GM19452 (cell line): ENCODE data around the gene BCAS1.

Experiments
- ATAC-seq: cut with Tn5 transposase; IDR thresholded peaks from one replicate; pipeline ENCODE4 v1.9.1; 2021; ENCODE audit not compliant: unreplicated experiment

The BCAS1 gene

DNA sequence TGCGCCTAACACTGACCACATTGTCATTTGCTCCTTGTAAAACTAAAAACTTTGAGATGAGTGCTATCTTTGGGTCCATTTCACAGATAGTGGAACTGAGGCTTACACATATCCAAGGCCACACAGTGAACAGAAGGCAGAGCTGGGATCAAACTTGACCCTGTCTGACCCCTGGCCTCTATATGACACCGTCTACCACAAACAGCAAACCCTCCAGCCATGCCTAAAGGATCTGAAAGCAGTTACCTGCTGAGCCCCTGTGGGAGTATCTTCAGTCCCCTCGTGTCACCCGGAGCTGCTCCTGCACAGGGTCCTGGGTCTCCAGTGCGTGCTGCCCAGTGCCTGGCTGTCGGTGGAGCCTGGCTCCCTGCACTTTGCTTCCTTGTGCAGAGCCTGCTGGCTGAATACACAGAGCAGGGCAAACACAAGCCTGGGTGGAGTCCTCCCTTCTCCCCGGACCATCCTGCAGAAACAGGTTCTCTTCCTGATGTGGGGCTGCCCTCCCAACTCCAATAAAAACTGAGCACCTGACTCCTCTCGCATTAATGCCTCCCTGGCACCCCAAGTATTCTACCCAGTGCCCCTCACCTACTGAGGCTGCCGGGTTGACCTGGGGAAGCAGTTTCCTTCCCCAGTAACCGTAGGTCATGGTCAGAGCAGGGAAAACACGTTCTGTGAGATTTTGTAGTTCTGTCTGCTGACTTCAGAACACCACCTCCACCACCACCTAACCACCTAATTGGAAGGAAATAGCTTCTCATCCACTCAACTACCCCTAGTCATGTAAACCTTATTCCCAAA is at the start of gene BCAS1:
TSS of gene BCAS1 (minus strand) at position 408 of the 801 bp plus-strand sequence. CDS start 11,876 bp downstream, outside the sequence.
- ATAC-seq: no peak

- ATAC-seq: no peak
Measured at GRCh38 chr20:54119744-54120143, 49.4 kb upstream of the BCAS1 start.

DNA sequence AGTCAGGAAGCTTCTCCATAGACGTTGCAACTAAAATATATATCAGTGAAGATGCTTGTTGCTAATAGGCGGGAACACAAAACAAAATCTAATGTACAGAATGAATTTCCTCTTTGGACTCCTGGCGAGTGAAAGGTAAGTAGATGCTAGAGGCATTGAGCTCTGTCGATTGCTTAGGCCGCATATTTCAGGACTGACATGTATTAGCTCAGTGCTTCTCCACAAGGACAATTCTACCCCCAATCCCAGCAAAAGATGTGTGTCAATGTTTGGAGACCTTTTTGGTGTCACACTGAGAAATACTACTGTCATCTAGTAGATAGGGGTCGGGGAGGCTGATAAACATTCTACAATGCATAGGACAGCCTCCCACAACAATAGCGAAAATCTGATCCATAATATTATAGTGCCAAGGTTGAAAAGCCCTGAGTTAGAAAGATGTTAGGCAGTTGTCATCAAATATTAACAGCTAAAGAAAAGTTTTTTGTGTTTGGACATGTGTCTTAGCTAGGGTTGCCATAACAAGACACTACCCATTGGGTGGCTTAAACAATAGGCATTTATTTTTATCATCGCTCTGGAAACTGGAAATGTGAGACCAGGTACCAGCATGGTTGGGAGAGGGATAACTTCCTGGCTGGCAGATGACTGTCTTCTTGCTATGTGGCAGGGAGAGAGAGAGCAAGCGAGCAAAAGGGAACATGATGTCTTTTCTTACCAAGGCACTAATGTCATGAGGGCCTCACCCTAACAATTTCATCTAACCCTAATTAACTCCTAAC is 48.0 kb upstream of the BCAS1 start:
- no peak for ATAC-seq

- no peak for ATAC-seq
Measured at GRCh38 chr20:54116550-54117235, 46.3 kb upstream of the BCAS1 start.

GRCh38 chr20:54115172-54115854 is 44.9 kb upstream of the BCAS1 start:
- no peak for ATAC-seq

DNA sequence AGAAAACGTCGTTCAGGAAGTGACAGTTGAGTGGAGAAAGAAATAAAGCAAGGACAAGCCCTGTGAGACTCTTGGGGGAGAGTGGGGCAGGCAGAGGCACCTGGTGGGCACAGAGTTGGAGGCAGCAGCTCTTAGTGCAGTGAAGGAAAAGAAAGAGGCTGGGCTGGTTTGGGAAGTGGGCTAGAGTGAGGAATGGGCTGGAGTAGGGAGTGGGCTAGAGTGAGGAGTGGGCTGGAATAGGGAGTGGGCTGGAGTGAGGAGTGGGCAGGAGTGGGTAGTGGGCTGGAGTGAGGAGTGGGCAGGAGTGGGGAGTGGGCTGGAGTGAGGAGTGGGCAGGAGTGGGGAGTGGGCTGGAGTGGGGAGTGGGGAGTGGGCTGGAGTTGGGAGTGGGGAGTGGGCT is 43.7 kb upstream of the BCAS1 start:
- ATAC-seq: no peak

- no peak for ATAC-seq
Measured at GRCh38 chr20:54113566-54113965, 43.2 kb upstream of the BCAS1 start.

DNA sequence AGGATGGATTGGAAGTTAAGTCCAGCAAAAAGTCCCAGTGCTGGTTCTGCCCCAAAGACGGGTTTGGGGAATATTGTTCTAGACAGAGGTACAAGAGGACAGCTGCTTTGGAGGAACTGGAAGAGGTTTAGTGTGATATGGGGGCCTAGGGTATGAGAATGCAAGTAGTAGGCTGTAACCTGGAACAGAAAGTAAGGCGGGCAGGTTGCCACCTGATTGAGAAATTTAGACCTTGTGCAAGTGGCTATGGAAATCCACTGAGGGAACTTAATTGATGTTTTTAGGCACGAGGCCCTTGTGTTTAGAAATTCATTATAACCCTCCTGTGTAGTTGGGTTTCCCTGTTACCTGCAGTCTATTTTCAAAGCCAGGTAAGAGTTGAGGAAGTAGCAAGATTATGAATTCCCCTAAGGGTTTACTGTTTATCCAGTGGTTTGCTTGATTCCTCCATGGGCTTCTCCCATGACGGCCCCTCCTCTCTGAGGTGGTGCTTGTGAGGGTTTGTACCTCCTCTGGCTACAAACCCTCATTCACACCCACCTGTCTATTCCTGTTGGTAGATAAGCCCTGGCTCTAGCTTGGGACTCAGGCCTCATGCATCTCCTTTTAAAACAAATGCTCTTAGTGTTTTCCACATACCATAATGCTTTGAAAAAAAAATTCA is 42.0 kb upstream of the BCAS1 start:
- no peak for ATAC-seq

GRCh38 chr20:54111460-54111859 is 41.1 kb upstream of the BCAS1 start:
- ATAC-seq: no peak

GRCh38 chr20:54110457-54110856 is 40.1 kb upstream of the BCAS1 start:
- ATAC-seq: no peak

- ATAC-seq: no peak
Measured at GRCh38 chr20:54110041-54110440, 39.6 kb upstream of the BCAS1 start.

DNA sequence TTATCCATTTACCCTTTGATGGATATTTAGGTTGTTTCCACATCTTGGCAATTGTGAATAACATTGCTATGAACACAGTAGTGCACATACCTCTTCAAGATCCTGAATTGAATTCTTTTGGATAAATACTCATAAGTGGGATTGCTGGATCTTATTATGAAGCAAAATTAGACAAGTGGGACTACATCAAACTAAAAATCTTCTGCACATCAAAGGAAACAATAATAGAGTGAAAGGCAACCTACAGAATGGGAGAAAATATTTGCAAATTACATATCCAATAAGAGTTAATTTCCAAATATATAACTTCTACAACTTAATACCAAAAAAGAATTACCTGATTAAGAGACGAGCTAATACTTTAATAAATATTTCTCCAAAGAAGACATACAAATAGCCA is 38.4 kb upstream of the BCAS1 start:
- ATAC-seq: no peak

DNA sequence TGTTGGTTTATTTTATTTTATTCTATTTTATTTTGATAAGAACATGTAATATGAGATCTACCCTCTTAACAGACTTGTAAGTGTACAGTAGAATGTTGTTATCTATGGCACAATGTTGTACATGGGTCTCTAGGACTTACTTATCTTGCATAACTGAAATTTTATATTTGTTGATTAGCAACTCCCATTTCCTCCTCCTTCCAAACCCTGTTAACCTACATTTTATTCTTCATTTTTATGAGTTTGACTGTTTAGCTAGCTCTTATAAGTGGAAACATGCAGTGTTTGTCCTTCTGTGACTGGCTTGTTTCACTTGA is 37.9 kb upstream of the BCAS1 start:
- no peak for ATAC-seq

DNA sequence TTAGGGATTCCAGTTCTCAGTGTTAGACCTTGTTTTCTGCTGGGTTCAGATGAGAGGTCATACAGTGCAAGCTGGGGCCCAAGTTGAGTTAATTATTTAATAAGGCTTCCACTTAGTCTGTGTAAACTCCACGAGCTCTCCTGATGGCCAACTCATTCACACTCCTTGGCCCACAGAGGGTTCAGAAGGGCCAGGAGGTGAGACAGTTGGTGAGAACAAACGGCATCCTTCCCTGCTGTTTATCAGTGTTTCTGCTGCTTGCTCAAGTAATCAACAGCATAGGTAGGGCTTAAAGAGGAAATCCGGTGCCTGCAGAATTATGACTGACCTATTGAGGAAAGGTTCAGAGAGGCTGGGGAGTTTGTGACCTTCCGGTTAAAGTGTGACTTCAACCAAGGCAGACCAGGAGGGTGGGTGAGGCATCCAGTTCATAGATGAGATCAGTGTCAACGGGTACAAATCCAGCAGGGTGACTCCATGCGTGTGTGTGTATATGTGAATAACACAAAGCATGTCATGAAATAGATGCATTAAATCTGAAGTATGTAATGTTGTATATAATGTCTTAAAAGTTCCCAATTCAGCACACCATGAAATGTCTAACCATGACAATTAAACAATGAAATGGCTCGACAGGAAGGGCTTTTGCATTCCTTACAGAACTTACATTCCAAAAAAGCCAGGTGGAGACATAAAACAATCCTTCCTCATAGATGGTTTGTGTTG is 37.4 kb upstream of the BCAS1 start:
- ATAC-seq: no peak

DNA sequence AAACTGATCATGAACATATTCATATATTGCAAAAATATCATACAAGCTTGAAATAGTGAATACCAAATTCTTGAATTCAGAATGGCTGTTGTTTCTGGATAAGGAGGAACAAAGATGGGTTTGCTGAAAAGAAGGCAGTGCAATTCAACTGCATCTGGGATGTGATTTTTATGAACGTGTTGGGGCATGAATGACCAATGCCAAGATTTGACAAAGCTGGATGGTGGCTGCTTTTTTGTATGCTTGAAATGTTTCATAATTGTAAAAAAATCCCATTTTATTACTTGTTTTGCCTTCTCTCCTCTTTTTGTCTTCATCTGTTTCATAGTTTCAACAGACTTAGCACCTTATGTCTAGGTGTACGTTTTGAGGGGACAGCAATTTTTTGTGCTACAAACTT is 36.8 kb upstream of the BCAS1 start:
- no peak for ATAC-seq

DNA sequence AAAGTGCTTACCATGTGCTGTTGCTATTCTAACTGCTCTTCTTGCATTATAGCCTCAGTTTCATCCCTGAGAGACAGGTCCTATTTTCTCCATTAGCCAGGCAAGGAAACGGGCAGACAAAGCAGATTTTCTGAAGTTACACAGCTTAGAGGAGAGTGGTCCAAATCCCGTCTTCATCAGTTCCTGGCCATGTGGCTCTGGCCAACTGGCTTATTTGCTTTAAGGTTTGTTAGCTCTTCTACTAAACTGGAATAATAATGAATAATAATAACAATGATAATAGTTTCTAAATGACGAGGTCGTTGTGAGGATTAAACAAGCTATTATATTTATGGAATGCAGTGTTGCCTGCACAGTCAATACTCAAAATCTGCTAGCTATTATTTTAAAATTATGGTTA is 35.8 kb upstream of the BCAS1 start:
- ATAC-seq: no peak

- ATAC-seq: no peak
Measured at GRCh38 chr20:54105653-54106052, 35.3 kb upstream of the BCAS1 start.

DNA sequence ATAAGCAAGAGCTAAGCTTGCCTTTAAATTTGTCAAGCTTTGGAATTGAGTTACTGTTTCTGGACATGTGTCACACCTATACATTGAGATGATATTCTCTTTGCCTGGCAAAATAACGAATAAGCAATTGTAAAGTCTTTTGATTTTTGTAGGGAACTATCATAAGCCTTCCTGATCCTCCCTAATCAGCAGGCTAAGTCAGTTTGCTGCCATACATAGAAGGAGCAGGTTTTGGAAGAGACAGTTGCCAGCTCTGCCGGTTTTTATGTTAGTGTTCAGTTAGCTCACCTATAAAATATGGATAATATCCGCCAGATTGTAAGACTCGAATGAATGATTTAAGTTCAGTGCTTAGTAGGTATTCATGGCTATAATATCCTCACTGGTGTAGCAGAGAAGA is 34.4 kb upstream of the BCAS1 start:
- ATAC-seq: no peak

DNA sequence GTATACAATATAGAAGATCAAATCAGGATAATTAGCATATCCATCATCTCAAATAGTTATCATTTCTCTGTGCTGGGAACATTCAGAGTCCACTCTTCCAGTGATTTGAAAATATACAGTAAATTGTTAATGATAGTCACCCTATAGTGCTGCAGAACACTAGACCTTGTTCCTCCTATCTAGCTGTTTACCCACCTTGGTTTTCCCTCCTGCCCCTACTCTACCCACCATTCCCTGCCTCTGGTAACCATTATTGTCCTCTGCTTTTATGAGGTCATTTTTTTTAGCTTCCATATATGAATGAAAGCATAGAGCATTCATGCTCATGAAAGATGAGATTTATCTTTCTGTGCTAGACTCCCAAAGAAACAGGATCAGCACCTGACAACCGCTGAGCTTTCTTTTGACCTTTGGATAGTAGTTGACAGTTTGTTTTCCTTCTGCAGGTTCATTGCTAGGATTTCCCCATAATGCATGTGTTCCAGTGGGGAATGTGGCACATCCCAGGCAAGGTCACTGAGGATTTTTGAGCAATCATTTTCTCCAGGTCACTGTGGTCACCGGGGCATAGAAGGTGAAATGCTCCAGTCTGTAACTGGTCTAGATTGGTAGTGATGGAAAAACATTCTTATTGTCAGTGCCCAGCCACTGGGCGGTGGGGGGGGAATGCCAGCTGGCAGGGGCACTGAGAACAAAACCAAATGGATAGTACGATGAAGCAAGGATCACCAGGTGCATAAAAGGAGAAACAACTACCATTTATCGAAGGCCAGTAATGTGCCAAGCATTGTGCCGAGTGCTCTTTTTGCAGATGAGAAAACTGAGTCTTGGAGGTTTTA is 33.6 kb upstream of the BCAS1 start:
- ATAC-seq: no peak
